ENCODE measurements around the gene KREMEN2. TPM values are rescaled to one million over a fixed set of nuclear protein-coding genes. Genes with fewer than 3 reads are reported as not detected.

The KREMEN2 gene
- total RNA-seq, 1 experiment from 2014 or later, result 7.5 TPM

DNA sequence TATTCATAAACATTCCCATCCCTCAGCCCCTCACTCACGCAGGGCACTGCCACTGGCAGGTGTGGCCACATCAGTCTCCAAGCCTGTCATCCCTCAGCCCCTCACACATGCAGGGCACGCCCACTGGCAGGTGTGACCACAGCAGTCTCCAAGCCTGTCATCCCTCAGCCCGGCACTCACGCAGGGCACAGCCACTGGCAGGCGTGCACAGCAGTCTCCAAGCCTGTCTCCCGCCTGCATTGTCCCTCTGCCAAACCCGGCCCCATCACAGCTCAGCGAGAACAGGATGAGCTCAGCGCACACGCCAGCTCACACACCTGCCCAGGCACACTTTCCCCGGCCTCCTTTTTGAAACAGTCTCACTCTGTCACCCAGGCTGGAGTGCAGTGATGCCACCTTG is 11.4 kb upstream of the KREMEN2 start:
- peaks cover 26% of the 10 kb centered on the region for H3K4me1 Mint-ChIP-seq
- no peak overlapping the region for H3K4me3 Mint-ChIP-seq
- POLR2A ChIA-PET, result interaction anchor here (1.9 kb wide), 1 partner anchor 17 kb away, joined by 8 read pairs; the partner anchor contains the start of gene PAQR4
- DNase-seq (ENCODE audit: low spot score) (no peak), ATAC-seq (no peak)
- no peaks in the 10 kb centered on the region for H3K36me3 Mint-ChIP-seq
- CTCF ChIA-PET, result interaction anchor here (0.7 to 2.6 kb wide), 9 partner anchors 9 to 1620 kb away, joined by 3 to 11 read pairs (median 4); partner anchors contain the start of gene KREMEN2
- no peaks in the 10 kb centered on the region for H3K9me3 Mint-ChIP-seq
- peak overlapping the region; percentile 36; the same call in 1 of the 2 replicates for H3K27ac Mint-ChIP-seq
- no peaks in the 10 kb centered on the region; the same call in 1 of the 2 replicates for H3K27me3 Mint-ChIP-seq (ENCODE audit: low read depth)
- no peak for TF ChIP-seq OVOL2 (CRISPR knock-in tag; IDR thresholded peaks at IDR 0.05; ENCODE audit: borderline replicate concordance)
- no peak for TF ChIP-seq FOXP1 (CRISPR knock-in tag; IDR thresholded peaks at IDR 0.05; ENCODE audit: borderline replicate concordance)
- no peak for TF ChIP-seq ZNF396 (CRISPR knock-in tag; IDR thresholded peaks at IDR 0.05; ENCODE audit: borderline replicate concordance)
- no peak for TF ChIP-seq EMX1 (CRISPR knock-in tag; IDR thresholded peaks at IDR 0.05)
- TF ChIP-seq SP1 (CRISPR knock-in tag; conservative IDR thresholded peaks at IDR 0.05), result no peak
- TF ChIP-seq CREB1 (CRISPR knock-in tag; IDR thresholded peaks at IDR 0.05), result no peak
- no peak for TF ChIP-seq JAZF1 (CRISPR knock-in tag; IDR thresholded peaks at IDR 0.05)
- TF ChIP-seq ZNF263 (CRISPR knock-in tag; IDR thresholded peaks at IDR 0.05; ENCODE audit: low read depth), result no peak
- TF ChIP-seq, protein P1, sequence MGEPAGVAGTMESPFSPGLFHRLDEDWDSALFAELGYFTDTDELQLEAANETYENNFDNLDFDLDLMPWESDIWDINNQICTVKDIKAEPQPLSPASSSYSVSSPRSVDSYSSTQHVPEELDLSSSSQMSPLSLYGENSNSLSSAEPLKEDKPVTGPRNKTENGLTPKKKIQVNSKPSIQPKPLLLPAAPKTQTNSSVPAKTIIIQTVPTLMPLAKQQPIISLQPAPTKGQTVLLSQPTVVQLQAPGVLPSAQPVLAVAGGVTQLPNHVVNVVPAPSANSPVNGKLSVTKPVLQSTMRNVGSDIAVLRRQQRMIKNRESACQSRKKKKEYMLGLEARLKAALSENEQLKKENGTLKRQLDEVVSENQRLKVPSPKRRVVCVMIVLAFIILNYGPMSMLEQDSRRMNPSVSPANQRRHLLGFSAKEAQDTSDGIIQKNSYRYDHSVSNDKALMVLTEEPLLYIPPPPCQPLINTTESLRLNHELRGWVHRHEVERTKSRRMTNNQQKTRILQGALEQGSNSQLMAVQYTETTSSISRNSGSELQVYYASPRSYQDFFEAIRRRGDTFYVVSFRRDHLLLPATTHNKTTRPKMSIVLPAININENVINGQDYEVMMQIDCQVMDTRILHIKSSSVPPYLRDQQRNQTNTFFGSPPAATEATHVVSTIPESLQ (CRISPR knock-in tag; IDR thresholded peaks at IDR 0.05), result no peak
- TF ChIP-seq, protein P2, sequence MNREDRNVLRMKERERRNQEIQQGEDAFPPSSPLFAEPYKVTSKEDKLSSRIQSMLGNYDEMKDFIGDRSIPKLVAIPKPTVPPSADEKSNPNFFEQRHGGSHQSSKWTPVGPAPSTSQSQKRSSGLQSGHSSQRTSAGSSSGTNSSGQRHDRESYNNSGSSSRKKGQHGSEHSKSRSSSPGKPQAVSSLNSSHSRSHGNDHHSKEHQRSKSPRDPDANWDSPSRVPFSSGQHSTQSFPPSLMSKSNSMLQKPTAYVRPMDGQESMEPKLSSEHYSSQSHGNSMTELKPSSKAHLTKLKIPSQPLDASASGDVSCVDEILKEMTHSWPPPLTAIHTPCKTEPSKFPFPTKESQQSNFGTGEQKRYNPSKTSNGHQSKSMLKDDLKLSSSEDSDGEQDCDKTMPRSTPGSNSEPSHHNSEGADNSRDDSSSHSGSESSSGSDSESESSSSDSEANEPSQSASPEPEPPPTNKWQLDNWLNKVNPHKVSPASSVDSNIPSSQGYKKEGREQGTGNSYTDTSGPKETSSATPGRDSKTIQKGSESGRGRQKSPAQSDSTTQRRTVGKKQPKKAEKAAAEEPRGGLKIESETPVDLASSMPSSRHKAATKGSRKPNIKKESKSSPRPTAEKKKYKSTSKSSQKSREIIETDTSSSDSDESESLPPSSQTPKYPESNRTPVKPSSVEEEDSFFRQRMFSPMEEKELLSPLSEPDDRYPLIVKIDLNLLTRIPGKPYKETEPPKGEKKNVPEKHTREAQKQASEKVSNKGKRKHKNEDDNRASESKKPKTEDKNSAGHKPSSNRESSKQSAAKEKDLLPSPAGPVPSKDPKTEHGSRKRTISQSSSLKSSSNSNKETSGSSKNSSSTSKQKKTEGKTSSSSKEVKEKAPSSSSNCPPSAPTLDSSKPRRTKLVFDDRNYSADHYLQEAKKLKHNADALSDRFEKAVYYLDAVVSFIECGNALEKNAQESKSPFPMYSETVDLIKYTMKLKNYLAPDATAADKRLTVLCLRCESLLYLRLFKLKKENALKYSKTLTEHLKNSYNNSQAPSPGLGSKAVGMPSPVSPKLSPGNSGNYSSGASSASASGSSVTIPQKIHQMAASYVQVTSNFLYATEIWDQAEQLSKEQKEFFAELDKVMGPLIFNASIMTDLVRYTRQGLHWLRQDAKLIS (CRISPR knock-in tag; IDR thresholded peaks at IDR 0.05; ENCODE audit: borderline replicate concordance), result no peak
- no peak for TF ChIP-seq CBFB (CRISPR knock-in tag; IDR thresholded peaks at IDR 0.05; ENCODE audit: low read depth)

DNA sequence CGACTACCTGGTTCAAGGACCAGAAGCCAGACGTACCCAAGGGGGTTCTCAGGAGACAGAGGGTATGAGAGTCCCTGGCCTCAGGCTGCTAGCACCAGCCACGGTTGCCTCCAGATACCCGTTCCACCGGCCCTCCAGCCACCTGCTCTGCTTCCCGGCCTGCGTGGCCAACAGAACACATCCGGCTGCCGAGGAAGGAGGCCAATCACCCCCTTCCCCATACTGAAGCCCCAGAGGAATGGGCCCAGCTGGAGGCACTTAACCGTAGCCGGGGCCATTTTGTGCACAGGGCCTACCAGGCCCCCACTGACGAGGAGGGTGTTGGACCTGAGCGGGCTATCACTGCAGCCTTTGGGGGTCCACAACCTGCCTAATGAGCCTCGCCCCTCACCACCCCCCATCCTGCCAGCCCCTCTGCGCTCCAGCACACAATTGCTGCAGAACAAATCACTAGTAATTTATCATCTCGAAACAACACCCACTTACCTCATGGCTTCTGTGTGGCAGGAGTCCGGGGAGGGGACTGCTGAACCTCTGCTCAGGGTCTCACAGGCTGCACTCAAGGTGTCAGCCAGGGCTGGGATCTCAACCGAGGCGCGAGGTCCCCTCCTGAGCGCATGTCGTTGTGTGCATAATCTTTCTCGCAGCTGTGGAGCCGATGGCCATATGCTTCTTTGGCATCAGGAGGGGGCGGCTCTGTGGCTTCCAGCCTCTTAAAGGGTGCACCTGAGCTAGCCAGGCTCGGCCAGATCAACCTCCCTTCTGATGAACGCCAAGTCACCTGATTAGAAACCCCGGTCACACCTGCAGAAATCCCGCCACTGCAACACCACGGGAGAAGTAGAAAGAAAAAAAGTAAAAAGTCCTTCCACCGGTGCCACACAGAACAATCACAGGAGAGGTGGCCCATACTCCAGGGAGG is 10.1 kb upstream of the KREMEN2 start:
- POLR2A ChIA-PET, result interaction anchor here (1.9 kb wide), 1 partner anchor 16 kb away, joined by 8 read pairs; the partner anchor contains the start of gene PAQR4
- Mint-ChIP-seq H3K9me3 (no peaks in the 10 kb centered on the region), H3K4me1 (peaks cover 26% of the 10 kb centered on the region), H3K27ac (no peak overlapping the region), H3K36me3 (no peaks in the 10 kb centered on the region), H3K27me3 (ENCODE audit: low read depth) (no peaks in the 10 kb centered on the region; the same call in 1 of the 2 replicates), H3K4me3 (no peak overlapping the region)
- ATAC-seq (no peak), DNase-seq (ENCODE audit: low spot score) (no peak)
- CTCF ChIA-PET, result interaction anchor here (0.7 to 2.6 kb wide), 3 partner anchors 11 to 1339 kb away, joined by 4 to 11 read pairs (median 7); partner anchors contain the start of gene KREMEN2
- TF ChIP-seq, protein P3, sequence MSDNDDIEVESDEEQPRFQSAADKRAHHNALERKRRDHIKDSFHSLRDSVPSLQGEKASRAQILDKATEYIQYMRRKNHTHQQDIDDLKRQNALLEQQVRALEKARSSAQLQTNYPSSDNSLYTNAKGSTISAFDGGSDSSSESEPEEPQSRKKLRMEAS (CRISPR knock-in tag; IDR thresholded peaks at IDR 0.05), result no peak
- TF ChIP-seq, protein P4, sequence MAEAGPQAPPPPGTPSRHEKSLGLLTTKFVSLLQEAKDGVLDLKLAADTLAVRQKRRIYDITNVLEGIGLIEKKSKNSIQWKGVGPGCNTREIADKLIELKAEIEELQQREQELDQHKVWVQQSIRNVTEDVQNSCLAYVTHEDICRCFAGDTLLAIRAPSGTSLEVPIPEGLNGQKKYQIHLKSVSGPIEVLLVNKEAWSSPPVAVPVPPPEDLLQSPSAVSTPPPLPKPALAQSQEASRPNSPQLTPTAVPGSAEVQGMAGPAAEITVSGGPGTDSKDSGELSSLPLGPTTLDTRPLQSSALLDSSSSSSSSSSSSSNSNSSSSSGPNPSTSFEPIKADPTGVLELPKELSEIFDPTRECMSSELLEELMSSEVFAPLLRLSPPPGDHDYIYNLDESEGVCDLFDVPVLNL (CRISPR knock-in tag; IDR thresholded peaks at IDR 0.05; ENCODE audit: borderline replicate concordance, low read depth), result no peak
- TF ChIP-seq TCF7 (CRISPR knock-in tag; IDR thresholded peaks at IDR 0.05; ENCODE audit: low read depth) (no peak), ZNF317 (CRISPR knock-in tag; IDR thresholded peaks at IDR 0.05; ENCODE audit: borderline replicate concordance, low read depth) (no peak), NR2C2 (CRISPR knock-in tag; IDR thresholded peaks at IDR 0.05) (no peak), SOX15 (CRISPR knock-in tag; IDR thresholded peaks at IDR 0.05) (no peak), NR3C1 (CRISPR knock-in tag; conservative IDR thresholded peaks at IDR 0.05; ENCODE audit: low read depth) (no peak), JUN (CRISPR knock-in tag; IDR thresholded peaks at IDR 0.05) (no peak)
- TF ChIP-seq, protein P5, sequence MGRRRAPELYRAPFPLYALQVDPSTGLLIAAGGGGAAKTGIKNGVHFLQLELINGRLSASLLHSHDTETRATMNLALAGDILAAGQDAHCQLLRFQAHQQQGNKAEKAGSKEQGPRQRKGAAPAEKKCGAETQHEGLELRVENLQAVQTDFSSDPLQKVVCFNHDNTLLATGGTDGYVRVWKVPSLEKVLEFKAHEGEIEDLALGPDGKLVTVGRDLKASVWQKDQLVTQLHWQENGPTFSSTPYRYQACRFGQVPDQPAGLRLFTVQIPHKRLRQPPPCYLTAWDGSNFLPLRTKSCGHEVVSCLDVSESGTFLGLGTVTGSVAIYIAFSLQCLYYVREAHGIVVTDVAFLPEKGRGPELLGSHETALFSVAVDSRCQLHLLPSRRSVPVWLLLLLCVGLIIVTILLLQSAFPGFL (CRISPR knock-in tag; IDR thresholded peaks at IDR 0.05; ENCODE audit: borderline replicate concordance), result no peak
- TF ChIP-seq, protein P6, sequence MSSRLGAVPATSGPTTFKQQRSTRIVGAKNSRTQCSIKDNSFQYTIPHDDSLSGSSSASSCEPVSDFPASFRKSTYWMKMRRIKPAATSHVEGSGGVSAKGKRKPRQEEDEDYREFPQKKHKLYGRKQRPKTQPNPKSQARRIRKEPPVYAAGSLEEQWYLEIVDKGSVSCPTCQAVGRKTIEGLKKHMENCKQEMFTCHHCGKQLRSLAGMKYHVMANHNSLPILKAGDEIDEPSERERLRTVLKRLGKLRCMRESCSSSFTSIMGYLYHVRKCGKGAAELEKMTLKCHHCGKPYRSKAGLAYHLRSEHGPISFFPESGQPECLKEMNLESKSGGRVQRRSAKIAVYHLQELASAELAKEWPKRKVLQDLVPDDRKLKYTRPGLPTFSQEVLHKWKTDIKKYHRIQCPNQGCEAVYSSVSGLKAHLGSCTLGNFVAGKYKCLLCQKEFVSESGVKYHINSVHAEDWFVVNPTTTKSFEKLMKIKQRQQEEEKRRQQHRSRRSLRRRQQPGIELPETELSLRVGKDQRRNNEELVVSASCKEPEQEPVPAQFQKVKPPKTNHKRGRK (CRISPR knock-in tag; IDR thresholded peaks at IDR 0.05; ENCODE audit: borderline replicate concordance), result no peak
- TF ChIP-seq, protein P7, sequence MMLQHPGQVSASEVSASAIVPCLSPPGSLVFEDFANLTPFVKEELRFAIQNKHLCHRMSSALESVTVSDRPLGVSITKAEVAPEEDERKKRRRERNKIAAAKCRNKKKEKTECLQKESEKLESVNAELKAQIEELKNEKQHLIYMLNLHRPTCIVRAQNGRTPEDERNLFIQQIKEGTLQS (CRISPR knock-in tag; conservative IDR thresholded peaks at IDR 0.05), result no peak
